ENCODE results near the gene AAGAB.
A peak's percentile ranks its signal among the peaks of the same experiment; 100 is the strongest.
"Not testable (repeated sequence)": the region's sequence is repeated elsewhere in the genome, so short reads cannot be mapped to it uniquely, and the experiment has no call there.

The AAGAB gene

DNA sequence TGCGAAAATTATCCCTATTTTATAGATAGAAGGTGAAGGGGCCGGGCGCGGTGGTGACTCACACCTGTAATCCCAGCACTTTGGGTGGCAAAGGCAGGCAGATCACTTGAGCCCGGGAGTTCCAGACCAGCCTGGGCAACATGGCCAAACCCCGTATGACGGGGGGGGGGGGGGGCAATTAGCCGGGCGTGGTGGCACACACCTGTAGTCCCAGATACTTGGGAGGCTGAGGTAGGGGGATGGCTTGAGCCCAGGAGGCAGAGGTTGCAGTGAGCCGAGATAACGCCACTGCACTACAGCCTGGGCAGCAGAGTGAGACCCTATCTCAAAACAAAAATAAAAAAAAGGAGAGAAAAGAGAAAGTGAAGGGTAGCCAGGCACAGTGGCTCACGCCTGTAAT is 1.4 kb downstream of the AAGAB start:
- DNase-seq, result no peak

- DNase-seq, result no peak
Observed at GRCh38 chr15:67251318-67251717, 3.1 kb downstream of the AAGAB start.

- DNase-seq, result no peak
Observed at GRCh38 chr15:67249830-67250229, 4.6 kb downstream of the AAGAB start.

DNA sequence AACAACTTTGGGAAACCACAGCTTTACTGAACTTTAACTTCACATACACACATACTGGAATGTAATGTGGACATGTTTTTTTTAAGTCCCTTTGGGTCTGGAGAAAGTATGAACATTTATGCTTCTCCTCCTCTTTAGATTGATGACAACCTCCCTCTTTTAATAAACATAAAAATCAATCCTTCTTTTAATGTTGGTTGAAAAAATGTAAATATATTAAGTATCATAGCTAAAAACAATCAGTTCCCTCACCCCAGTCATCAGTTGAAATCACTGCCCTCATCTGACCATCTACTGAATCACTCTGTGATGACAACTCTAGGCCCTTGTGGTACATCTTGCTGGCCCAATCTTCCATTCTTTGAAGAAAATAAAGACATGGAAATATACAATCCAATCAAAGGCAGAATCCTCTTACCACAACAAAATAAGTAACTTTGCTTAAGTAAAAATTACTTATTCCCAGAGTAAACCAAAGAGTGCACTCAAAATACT is 6.4 kb downstream of the AAGAB start:
- no peak for DNase-seq

DNA sequence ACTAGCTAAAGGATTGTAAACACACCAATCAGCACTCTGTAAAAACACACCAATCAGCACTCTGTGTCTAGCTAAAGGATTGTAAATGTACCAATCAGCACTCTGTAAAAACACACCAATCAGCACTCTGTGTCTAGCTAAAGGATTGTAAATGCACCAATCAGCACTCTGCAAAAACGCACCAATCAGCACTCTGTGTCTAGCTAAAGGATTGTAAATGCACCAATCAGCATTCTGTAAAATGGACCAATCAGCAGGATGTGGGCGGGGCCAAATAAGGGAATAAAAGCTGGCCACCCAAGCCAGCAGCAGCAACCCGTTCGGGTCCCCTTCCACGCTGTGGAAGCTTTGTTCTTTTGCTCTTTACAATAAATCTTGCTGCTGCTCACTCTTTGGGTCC is 7.9 kb downstream of the AAGAB start:
- not testable (repeated sequence) for DNase-seq

- no peak for DNase-seq
Observed at GRCh38 chr15:67244971-67245478, 9.4 kb downstream of the AAGAB start.

DNA sequence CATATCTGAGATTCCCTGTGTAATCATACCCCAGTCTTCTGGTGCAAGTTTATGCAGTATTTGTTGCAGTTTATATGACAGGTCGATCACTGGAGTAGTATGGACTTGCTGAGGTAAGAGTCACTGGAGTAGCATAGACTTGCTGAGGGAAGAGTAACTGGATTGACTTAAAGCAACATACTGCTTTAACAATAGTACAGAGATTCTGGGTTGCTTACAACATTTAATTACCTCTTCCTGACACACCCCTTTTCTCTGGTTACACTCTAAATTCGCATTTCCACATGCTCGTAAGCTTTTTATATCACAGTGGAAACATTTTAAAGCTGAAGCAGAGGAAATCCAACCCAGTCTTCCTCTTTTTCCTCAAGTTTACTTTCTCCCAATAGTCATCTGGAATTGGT is 11.8 kb downstream of the AAGAB start:
- DNase-seq, result no peak

DNA sequence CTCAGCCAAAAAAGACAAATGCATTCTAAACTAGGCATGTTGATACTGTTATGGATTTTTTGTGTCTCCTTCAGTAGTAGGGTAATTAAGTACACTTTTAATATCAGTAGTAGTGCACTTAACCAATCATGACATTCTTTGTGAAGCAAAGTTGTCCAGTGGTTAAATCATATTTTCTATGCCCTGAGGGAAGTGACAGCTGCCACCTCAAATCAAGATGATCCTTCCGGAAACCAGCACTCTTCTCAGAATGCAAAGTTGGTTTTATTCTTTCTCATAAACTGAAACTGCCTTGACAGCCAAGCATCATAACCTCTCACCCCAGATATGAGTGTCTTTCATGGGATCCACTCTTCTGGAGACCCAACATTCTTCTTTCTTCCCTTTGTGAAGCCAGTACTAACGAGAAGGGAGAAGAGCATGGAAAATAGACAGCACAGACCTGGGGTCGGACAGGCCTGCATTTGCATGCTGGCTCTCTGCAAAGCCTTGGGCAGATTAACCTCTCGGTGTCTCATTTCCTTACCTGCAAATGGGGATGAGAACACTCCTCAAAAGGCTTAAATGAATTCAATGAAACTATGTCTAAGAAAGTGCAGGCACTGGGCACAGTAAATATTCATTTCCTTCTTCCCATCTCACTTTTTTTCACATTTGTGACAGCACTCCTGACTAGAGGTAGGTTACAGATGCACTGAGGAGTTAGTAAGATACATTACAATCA is 13.2 kb downstream of the AAGAB start:
- peak; percentile 88 for DNase-seq

DNA sequence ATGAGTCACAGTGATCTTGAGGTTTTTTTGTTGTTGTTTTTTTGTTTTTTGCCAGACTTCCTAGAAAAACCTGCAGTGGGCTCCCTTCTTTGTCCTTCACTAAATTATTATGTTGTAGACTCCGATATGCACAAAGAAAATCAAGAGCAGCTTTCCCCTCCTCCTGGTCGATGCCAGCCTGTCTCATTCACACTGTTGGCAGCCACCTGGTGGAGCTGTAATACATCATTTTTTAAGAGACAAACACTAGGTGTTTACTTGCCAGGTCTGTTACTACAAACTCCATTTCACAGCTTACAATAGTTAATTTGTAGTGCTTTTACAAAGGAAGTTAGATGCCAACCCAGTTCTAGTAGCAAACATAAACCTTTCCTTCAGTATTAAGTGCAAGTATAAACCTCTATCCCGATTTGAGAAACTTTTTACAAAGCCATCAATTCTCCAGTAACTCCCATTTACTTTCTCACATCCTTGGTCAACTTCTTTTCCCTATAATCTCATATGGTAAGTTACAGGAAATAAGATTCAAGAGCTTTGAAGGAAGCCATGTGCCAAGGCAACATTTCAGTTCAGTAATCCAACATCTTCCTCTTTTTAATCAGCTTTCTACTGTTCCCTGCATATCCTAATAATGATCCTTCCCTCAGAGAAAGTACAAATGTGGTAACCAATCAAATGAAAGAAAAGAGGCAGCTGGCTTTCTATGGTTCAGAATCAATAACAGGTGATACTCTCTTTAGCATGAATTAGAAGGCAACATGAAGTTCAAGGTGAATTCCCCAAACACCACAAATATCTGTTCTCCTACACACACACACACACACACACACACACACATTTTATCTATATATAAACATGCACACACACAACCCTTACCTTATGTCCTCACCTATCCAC is 14.0 kb downstream of the AAGAB start:
- peak; percentile 57 for DNase-seq

DNA sequence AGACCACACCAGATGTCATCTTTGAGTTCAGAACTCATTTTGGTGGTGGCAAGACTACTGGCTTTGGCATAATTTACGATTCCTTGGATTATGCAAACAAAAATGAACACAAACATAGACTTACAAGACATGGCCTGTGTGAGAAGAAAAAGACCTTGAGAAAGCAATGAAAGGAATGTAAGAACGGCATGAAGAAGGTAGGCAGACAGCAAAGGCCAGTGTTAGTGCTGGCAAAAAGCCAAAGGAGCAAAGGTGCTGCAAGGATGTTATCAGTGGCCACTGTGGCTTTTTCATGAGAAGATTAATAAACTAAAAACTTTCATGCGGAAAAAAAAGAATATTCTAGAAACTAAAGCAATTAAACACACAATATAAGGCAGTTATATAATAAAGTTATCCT is 21.9 kb downstream of the AAGAB start:
- no peak for DNase-seq

GRCh38 chr15:67230504-67230903 is 24.0 kb downstream of the AAGAB start:
- no peak for DNase-seq

GRCh38 chr15:67228286-67228685 is 26.2 kb downstream of the AAGAB start:
- DNase-seq, result no peak

DNA sequence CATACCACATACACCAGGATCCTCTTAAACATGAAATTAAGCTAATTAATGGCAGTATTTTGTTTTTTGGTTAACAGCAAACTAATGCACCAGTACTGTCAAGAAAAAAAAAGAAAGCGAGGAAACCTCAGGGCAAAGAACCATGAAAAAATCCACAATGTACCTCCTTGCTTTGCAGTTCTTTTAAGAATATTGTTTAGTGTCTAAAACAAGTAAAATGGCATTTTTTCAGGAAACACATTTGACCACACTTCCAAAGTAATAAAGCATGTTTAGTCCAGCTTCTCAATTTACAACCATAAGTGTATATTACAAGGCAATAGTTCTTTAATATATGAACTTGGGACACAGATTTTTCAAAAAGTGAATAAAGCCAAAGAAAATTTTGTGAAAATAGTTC is 26.6 kb downstream of the AAGAB start:
- DNase-seq, result no peak

GRCh38 chr15:67227431-67227830 is 27.0 kb downstream of the AAGAB start:
- DNase-seq, result no peak

DNA sequence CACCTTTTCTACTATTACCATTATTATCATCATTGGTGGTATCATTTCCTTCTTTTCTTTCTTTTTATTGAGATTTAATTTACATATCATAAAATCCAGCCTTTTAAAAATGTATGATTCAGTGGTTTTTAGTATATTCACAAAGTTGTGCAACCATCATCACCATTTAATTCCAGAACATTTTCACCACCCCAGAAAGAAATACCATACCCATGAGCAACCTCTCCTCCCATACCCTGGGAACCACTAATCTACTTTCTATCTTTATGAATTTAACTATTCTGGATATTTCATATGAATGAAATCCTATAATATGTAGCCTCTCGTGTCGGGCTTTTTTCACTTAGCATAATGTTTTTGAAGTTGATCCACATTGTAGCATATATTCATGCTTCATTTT is 29.1 kb downstream of the AAGAB start:
- DNase-seq, result no peak

DNA sequence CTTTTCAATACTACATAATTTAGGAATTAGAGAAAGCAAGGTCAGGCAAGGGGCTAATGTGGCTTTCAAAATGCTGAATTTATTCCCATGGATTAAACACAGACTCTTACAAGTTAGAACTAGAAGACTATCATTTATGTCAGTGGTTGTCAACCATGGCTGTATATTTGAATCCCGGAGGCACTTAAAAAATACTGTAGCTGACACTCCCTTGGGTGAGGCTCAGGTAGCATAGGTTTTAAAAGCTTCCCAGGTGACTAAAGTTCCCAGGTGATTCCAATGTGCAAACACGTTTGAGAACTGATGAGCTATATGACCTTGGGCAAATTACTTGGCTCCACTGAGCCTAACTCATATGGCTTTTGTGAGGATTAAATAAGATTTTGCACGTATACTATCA is 29.6 kb downstream of the AAGAB start:
- no peak for DNase-seq

DNA sequence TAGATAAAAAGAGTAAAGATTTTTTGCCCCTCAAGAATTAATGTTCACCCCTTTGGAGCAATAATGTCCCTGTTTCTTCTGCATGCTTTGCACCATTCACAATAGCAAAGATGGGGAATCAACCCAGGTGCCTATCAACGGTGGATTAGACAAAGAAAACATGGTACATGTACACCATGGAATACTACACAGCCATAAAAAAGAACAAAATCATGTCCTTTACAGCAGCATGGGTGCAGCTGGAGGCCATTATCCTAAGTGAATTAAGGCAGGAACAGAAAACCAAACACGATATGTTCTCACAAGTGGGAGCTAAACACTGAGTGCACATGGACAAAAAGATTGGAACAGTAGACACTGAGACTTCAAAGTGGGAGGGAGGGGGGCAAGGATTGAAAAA is 35.2 kb downstream of the AAGAB start:
- no peak for DNase-seq

GRCh38 chr15:67218428-67218827 is 36.0 kb downstream of the AAGAB start:
- DNase-seq, result peak; percentile 12

GRCh38 chr15:67216859-67217258 is 37.6 kb downstream of the AAGAB start:
- DNase-seq, result no peak

DNA sequence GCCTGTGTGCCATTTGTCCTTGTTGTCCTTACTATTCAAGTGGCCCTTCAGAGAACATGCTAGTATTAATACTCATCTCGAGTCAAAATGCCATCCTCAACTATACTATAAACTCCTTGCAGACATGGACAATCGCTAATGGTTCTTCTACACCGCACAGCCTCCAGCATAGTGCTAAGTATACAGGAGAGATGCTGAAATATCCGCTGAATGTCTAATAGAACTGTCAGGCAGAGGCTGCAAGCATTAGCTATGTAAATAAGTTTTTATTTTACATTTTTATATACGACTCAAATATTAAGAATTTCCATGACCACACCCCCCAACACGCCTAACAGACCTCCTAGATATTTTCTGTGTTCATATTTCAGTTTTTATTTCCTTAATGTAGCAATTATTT is 39.4 kb downstream of the AAGAB start:
- no peak for DNase-seq

DNA sequence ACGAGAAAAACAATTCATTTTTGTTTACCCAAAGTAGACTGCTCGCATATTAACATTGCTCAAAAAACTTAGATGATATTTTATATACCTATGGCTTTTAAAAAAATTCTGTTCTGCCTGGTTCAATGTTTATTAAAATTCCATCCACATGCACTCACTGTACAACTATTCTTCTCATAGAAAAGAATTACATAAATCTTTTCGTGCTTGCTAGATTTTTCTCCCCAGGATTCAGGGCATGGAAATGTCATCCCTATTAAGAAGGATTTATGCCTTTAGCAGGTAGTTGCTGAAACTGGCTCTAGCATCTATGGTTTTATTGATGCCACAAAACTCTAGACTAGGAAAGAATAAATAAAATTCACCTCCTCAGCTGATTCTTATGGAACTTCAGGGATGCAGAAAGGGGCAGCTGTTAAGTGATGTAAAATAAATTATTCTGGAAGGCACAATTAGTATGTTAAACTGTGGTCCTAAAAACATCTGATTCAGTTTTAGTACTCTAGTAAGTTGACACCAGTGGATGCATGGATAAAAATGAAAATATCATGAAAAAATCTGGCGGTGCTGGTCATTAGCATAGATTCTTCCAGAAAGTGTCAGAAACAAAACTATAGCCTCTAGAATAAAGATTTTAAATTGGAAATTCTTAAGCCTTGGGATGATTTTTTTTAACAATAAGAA is 41.6 kb downstream of the AAGAB start:
- no peak for DNase-seq

DNA sequence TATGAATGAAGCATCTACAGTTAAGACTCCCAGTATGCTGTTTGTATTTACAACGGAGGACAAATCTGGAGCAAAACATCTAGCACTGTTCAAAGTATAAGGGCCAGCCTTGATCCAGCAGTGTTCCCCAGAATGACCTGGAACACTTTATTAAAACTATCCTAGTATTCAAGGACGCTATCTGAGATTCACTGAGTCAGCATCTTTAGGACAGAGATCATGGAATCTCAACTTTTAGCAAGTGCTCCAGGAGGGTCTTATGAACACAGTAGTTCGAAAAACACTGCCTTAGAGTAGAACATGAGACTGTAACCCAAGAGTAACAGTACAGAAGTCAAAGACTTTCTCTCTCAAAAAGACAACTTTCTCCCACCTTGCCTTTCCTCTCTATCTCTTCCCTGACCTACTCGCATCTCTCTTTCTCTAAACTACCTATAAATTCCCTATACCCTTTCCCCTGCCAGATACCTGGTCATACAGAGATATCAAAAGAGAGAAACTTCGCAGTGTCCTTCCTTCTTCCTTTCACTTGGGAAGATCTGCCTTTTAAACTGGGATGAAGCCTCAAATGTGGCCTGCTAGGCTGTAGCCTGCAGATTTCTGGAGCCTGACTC is 43.8 kb downstream of the AAGAB start:
- DNase-seq, result no peak

- no peak for DNase-seq
Observed at GRCh38 chr15:67208396-67208795, 46.1 kb downstream of the AAGAB start.
